ENCODE results near the gene MIB1.

Gene MIB1

GRCh38 chr18:21911551-21911950, 171.0 kb downstream of the MIB1 start:
- TF ChIP-seq GATA3 (IDR thresholded peaks at IDR 0.05; ENCODE audit: low read depth, low read length) (no peak), GATA2 (IDR thresholded peaks at IDR 0.05; ENCODE audit: low read depth, low read length) (no peak)

DNA sequence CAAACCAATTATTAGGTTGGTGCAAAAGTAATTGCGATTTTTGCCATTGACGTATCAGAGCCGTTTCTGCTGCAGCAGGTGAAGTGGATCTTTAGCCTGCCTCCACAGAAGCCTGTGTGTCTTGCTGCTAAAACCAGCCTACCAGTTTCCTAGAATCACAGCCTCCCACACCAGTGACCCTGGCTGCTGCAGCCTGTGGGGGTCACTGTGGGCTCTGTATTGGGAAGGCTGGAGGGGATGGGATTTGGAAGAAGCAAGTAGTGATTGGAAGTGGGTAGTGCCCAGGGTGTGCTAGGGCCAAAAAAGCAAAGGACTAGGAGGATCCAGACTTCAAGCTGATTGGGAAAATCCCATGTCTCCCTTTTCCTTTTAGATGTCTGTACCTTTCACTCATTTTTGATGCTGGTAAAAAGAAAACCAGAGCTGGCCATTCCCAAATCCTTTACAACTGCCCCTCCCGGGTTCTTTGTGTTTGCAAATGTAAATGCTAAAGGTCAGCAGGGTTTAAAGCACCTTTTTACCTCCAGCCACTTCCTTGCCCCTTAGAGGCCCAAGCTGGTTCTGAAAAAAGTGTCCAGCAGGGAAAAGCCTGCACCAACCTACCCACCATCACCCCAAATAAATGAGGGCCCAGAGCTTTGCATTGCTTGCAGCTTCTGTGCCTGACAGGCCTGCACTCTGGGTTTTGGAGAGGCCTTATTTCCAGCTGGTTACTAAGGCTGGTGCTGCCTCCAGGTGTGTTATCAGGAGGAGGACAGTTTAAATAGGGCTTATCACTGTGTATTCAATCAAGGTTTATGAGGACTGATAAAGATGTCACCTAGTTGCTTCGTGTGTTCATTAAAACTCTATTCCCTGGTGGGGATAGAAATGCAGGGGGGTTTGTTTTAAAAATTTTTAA, 172.0 kb downstream of the MIB1 start:
- no peak for TF ChIP-seq GATA2 (IDR thresholded peaks at IDR 0.05; ENCODE audit: low read depth, low read length)
- no peak for TF ChIP-seq GATA3 (IDR thresholded peaks at IDR 0.05; ENCODE audit: low read depth, low read length)

DNA sequence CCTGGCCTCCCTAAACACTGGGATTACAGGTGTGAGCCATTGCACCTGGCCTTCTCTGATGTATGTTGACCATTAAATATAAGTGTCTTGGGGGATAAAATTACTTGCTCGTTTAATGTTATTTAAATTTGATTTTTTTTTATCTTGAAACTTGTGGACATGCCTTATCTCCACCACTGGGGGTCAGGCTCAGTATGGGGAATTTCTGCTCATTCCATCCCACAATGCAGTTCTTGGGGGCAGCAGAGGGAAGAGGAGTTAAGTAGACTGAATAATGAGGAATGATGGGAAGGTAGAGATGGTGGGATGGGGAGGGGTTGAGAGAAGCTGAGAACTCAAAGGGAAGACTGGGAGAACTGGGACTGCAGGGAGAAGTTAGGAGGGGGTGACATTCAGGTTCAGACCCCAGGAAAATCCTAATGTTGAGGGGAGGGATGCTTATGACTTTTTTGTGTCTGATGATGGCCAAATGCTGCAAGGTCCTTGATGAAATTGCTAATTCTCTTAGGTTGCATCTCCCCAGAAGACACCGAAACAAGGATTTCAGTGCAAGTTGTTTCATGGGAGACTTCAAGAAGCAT, 174.2 kb downstream of the MIB1 start:
- TF ChIP-seq GATA3 (IDR thresholded peaks at IDR 0.05; ENCODE audit: low read depth, low read length), result no peak
- no peak for TF ChIP-seq GATA2 (IDR thresholded peaks at IDR 0.05; ENCODE audit: low read depth, low read length)

DNA sequence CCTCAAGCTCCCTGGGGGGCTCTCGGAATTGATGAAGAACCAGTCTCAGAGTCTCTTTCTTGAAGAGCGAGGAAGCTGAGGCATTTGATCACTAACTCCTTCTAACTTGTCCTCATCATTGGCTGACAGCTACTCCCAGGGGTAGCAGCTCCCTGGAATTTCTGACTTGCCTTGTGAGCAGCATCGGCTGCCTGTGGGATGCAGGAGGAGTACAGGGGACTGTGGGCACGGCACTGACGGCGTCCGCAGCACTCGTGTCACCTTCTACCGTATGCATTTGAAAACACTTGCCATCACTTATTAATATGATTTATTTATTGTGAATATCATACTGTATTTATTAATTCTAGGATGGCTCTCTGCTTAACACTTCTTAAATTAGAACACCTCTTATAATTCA, 175.0 kb downstream of the MIB1 start:
- TF ChIP-seq GATA2 (IDR thresholded peaks at IDR 0.05; ENCODE audit: low read depth, low read length) (no peak), GATA3 (IDR thresholded peaks at IDR 0.05; ENCODE audit: low read depth, low read length) (no peak)

DNA sequence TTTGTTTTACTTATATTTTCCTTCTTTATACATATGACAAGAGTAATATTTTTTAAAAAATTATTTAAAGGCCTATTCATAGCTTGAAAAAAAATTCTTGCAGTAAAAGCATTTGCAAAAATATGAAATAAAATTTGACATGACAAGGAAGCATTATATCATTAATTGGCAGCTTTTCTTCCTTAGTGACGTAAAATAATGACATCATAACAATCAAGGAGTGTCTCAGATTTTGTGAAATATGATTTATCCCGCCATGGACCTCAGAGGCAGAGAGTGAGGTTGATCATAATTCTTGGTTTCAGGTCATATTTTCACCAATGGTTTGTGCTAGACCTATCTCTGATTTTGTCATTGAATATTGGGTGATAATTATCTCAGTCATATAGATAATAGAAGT, 176.0 kb downstream of the MIB1 start:
- no peak for TF ChIP-seq GATA2 (IDR thresholded peaks at IDR 0.05; ENCODE audit: low read depth, low read length)

DNA sequence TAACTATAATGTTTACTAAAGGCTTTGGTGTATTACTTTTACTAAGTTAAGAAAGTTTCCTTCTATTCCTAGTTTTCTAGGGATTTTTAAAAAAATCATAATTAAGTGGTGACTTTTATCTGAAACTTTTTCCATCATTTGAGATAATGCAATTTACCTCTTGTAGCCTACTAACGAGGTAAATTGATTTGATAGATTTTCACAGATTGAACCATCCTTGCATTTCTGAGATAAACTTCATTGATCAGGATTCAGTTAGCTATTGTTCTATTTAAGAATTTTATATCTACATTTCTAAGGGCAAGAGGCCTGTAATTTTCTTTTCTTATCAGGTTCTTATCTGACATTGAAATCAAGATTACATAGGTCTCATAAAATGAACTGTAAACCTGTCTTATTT, 178.1 kb downstream of the MIB1 start:
- TF ChIP-seq GATA2 (IDR thresholded peaks at IDR 0.05; ENCODE audit: low read depth, low read length) (no peak), GATA3 (IDR thresholded peaks at IDR 0.05; ENCODE audit: low read depth, low read length) (no peak)

Measured in SH-SY5Y (cell line).